ENCODE data around the gene DDHD1. TPM values are rescaled to one million over a fixed set of nuclear protein-coding genes. Genes with fewer than 3 reads are reported as not detected.

The DDHD1 gene
- total RNA-seq, 2 donors from 2014 or later: 6.5 to 23.6 TPM

DNA sequence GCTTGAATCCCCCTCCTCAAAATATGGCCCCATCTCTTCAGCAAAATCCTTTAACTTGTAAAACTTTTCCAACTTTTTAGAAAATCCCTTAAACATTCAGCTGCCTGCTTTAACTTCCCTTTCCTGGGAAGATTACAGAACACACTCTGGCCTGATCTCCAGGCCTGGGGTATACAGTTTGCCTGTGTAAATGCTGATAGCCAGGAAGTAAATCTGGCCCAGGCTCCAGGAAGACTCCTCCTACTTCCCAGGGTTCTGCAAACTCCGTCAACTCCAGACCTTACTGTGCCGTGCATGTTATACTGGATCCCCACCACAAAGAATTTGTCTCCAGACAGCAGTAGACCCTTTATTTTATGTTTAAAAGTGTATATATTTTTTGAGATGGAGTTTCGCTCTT lies 135.3 kb downstream of the DDHD1 start:
- TF ChIP-seq, protein P1, sequence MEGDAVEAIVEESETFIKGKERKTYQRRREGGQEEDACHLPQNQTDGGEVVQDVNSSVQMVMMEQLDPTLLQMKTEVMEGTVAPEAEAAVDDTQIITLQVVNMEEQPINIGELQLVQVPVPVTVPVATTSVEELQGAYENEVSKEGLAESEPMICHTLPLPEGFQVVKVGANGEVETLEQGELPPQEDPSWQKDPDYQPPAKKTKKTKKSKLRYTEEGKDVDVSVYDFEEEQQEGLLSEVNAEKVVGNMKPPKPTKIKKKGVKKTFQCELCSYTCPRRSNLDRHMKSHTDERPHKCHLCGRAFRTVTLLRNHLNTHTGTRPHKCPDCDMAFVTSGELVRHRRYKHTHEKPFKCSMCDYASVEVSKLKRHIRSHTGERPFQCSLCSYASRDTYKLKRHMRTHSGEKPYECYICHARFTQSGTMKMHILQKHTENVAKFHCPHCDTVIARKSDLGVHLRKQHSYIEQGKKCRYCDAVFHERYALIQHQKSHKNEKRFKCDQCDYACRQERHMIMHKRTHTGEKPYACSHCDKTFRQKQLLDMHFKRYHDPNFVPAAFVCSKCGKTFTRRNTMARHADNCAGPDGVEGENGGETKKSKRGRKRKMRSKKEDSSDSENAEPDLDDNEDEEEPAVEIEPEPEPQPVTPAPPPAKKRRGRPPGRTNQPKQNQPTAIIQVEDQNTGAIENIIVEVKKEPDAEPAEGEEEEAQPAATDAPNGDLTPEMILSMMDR (IDR thresholded peaks at IDR 0.05): no peak
- Histone ChIP-seq H3K4me3 (no peak overlapping the region), H3K36me3 (no peaks in the 10 kb centered on the region), H3K4me1 (replicated peaks) (no peaks in the 10 kb centered on the region), H3K27me3 (replicated peaks; ENCODE audit: insufficient read depth) (no peaks in the 10 kb centered on the region), H3K9me3 (no peaks in the 10 kb centered on the region), H3K27ac (no peak overlapping the region)
- 92% methylated on average over 3 of the region's 3 CpGs for WGBS
- no peak for DNase-seq (ENCODE audit: low spot score)
- intact Hi-C loops (cut with DNase I): no loop called here

DNA sequence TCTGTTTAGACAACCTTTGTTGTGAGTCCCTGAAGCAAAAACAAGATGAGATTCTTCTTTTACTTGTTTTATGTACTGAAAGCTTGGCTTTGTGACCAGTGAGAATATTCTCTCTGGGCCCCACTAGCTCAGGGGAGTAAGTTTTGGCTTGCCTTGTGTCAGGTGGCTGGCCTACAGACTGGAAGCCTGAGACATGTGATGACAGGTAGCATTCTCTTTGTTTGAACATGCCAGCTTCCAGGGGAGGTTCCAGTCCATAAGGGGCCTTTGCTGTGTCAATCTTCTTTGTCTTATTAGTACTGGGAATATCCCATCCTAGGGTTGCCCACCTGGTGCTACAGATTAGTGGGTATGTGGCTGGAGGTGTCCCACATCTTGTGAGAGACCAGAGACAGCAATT lies 136.2 kb downstream of the DDHD1 start:
- intact Hi-C loops (cut with DNase I): no loop called here
- DNase-seq (ENCODE audit: low spot score): no peak
- no peak overlapping the region for H3K27ac ChIP-seq
- H3K36me3 ChIP-seq: no peaks in the 10 kb centered on the region
- H3K4me3 ChIP-seq: no peak overlapping the region
- no peaks in the 10 kb centered on the region for H3K4me1 ChIP-seq (replicated peaks)
- H3K27me3 ChIP-seq (replicated peaks; ENCODE audit: insufficient read depth): no peaks in the 10 kb centered on the region
- H3K9me3 ChIP-seq: no peaks in the 10 kb centered on the region
- TF ChIP-seq POLR2AphosphoS5 (IDR thresholded peaks at IDR 0.05) (no peak), POLR2A (IDR thresholded peaks at IDR 0.05) (no peak)
- TF ChIP-seq, protein P1 (IDR thresholded peaks at IDR 0.05): no peak

DNA sequence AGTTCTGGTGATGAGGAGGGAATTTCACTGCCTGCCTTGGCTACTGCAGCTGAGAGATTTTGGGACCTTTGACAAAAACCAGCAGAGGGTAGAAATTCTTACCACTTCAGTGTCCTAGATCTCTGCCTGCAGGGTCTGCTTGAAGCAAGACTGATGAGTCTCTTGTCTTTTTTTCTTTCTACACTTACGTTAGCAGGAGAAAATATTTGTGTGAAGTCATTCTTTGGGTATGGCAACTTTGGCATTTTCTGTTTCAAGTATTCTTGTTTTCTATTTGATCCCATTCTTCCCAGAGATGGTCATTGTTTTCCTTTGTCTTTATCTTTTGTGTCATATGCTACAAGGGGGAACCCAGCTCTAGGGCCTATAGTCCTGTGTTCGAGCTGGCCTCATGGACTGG lies 136.6 kb downstream of the DDHD1 start:
- Histone ChIP-seq H3K4me1 (replicated peaks) (no peaks in the 10 kb centered on the region), H3K27me3 (replicated peaks; ENCODE audit: insufficient read depth) (no peaks in the 10 kb centered on the region), H3K36me3 (no peaks in the 10 kb centered on the region), H3K9me3 (no peaks in the 10 kb centered on the region), H3K4me3 (no peak overlapping the region), H3K27ac (no peak overlapping the region)
- intact Hi-C loops (cut with DNase I): no loop called here
- WGBS: 85% methylated on average over 2 of the region's 2 CpGs
- DNase-seq (ENCODE audit: low spot score): no peak
- TF ChIP-seq, protein P1 (IDR thresholded peaks at IDR 0.05): no peak
- TF ChIP-seq POLR2A (IDR thresholded peaks at IDR 0.05) (no peak), POLR2AphosphoS5 (IDR thresholded peaks at IDR 0.05) (no peak)

DNA sequence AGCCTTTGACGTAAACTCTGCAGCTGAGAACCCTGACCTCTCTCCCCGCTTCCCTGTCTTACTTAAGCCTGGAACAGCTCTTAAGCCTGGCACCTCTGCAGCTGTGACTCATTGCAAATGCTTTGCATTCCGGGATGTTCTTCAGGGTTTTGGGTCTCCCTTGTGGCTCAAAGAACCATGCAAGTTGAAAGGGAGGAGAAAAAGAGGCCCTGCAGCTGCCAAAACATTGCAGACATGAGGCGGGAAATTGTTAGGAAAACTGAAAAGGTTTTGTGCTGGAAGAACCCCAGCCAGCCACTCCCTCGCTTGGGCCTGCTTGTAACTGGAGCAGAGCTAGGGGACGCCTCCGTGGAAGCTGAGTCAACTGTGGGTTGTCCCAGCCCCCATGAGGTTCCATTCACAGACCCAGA lies 142.1 kb downstream of the DDHD1 start:
- H3K27ac ChIP-seq: no peak overlapping the region
- no peaks in the 10 kb centered on the region for H3K9me3 ChIP-seq
- DNase-seq (ENCODE audit: low spot score): no peak
- no peak for TF ChIP-seq POLR2A (IDR thresholded peaks at IDR 0.05)
- TF ChIP-seq POLR2AphosphoS5 (IDR thresholded peaks at IDR 0.05): no peak
- 35% methylated on average over 7 of the region's 7 CpGs for WGBS
- no peaks in the 10 kb centered on the region for H3K4me1 ChIP-seq (replicated peaks)
- H3K4me3 ChIP-seq: no peak overlapping the region
- intact Hi-C loops (cut with DNase I): no loop called here
- no peaks in the 10 kb centered on the region for H3K27me3 ChIP-seq (replicated peaks; ENCODE audit: insufficient read depth)
- no peaks in the 10 kb centered on the region for H3K36me3 ChIP-seq

DNA sequence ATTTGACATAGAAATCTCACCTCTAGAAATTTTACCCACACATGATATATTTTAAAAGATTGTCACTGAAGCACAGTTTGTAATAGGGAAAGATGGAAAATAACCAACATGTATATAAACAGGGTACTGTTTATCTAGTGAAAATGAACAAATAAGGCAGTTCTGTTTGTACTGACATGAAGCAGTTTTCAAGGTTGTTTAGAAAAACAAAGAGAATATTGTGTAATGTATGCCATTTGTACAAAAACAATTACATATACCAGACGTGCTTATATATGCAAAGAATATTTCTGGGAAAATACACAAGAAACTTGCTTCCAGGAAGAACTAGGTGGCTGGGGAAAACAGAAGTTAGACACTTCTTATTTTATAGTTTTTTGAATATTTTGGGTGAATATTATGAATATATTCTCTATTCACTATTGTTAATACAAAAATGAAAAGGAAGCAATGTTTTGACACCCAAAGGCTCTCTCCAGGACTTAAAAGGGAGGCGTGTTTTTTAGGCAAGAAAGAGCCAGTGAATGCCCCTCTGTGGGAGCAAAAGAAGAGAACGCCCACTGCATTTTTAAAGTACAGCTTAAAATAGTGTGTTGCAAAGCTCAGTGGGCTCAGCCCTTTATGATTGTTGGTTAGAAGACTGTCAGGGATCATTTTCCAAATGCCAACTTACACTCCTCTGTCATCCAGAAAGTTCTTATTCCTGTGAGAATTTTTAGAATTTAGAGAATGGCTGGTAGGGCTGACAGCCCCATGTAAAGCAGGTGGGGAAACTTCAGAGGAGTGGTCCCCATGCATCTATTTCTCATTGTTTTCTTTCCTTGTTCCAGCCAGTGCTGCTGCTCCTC lies 142.7 kb downstream of the DDHD1 start:
- no peaks in the 10 kb centered on the region for H3K36me3 ChIP-seq
- H3K9me3 ChIP-seq: no peaks in the 10 kb centered on the region
- no peak overlapping the region for H3K27ac ChIP-seq
- intact Hi-C loops (cut with DNase I): no loop called here
- no peak overlapping the region for H3K4me3 ChIP-seq
- no peaks in the 10 kb centered on the region for H3K4me1 ChIP-seq (replicated peaks)
- TF ChIP-seq POLR2AphosphoS5 (IDR thresholded peaks at IDR 0.05) (no peak), POLR2A (IDR thresholded peaks at IDR 0.05) (no peak)
- TF ChIP-seq, protein P1 (IDR thresholded peaks at IDR 0.05): no peak
- 58% methylated on average over 3 of the region's 3 CpGs for WGBS
- no peak for DNase-seq (ENCODE audit: low spot score)
- no peaks in the 10 kb centered on the region for H3K27me3 ChIP-seq (replicated peaks; ENCODE audit: insufficient read depth)

All from prostate gland (tissue), 2 donors.